GM12878 (cell line): ENCODE data around the gene ASAP2. TPM values are rescaled to one million over a fixed set of nuclear protein-coding genes. Genes with fewer than 3 reads are reported as not detected.

Source experiments
- ATAC-seq: fragments of 200-7000 bp; cut with Tn5 transposase; 3 replicates; pipeline ENCODE4 v1.9.1; 2020; ENCODE audit warnings: mild to moderate bottlenecking, moderate library complexity
- BruUV-seq: library from RNA; stranded (reverse); fragments of 400-500 nt; replicated peaks from 2 replicates; lab custom pipeline; 2021; lab: Mats Ljungman, UMichigan
- CTCF ChIA-PET: fragments of 300-600 bp; sonication (Branson Sonifier 250); formaldehyde crosslinking; extraction: SDS; loops from one replicate; lab custom pipeline; 2021; ENCODE audit warnings: inconsistent platforms; lab: Yijun Ruan, JAX
- POLR2A ChIA-PET: fragments of 350-600 bp; formaldehyde crosslinking; extraction: SDS; loops from one replicate; lab custom pipeline; 2021; ENCODE audit warnings: inconsistent platforms; lab: Charles Lee
- RAD21 ChIA-PET: fragments of 300-600 bp; sonication (Branson Sonifier 250); formaldehyde crosslinking; loops from one replicate; lab custom pipeline; 2023; ENCODE audit warnings: antibody characterized with exemption; ENCODE audit not compliant: unreplicated experiment; lab: Charles Lee
- SMC1A ChIA-PET: fragments of 300-600 bp; sonication (Branson Sonifier 250); formaldehyde crosslinking; loops from one replicate; lab custom pipeline; 2023; ENCODE audit not compliant: unreplicated experiment, uncharacterized antibody; lab: Charles Lee
- DNase-seq: peaks from one replicate; pipeline ENCODE4 v3.0.0-alpha.2; 2011; ENCODE audit warnings: low read depth, low spot score
- FAIRE-seq: peaks from 3 replicates; lab custom pipeline; 2011; peaks lifted over from hg19 to GRCh38; lab: Jason Lieb, UNC
- H2AFZ ChIP-seq: 2 replicates; pipeline ENCODE4 v1.6.0; 2011; ENCODE audit warnings: low read depth, low read length, control low read depth; ENCODE audit not compliant: control insufficient read depth
- H3K27ac ChIP-seq: 2 replicates; pipeline ENCODE4 v1.5.1; 2011; ENCODE audit warnings: control low read depth; ENCODE audit not compliant: control insufficient read depth, insufficient read depth
- H3K27me3 ChIP-seq, 2 experiments: replicated peaks in 1 of 2; 2 replicates each; pipeline versions ENCODE4 v1.6.0 to v1.6.1; 2011; ENCODE audit warnings: low read length in 1 of 2; ENCODE audit not compliant: control insufficient read depth in 2 of 2, insufficient read depth in 2 of 2
- H3K36me3 ChIP-seq, 2 experiments: 2 replicates each; pipeline ENCODE4 v1.5.1; 2011; ENCODE audit warnings: low read length in 1 of 2; ENCODE audit not compliant: control insufficient read depth in 2 of 2, insufficient read depth in 2 of 2
- H3K4me1 ChIP-seq: 2 replicates; pipeline ENCODE4 v1.6.1; 2011; ENCODE audit warnings: mild to moderate bottlenecking, low read length, moderate library complexity, mixed read lengths; ENCODE audit not compliant: control insufficient read depth, insufficient read depth
- H3K4me2 ChIP-seq: 2 replicates; pipeline ENCODE4 v1.6.0; 2011; ENCODE audit warnings: control low read depth; ENCODE audit not compliant: control insufficient read depth, insufficient read depth
- H3K4me3 ChIP-seq: fragments of 200-600 bp; sonication (generic); 2 replicates; pipeline ENCODE4 v1.5.1; 2016
- H3K79me2 ChIP-seq: 2 replicates; pipeline ENCODE4 v1.6.0; 2011; ENCODE audit warnings: low read length; ENCODE audit not compliant: control insufficient read depth, insufficient read depth
- H3K9ac ChIP-seq: 2 replicates; pipeline ENCODE4 v1.8.0; 2011; ENCODE audit warnings: low read length, control low read depth, mixed read lengths; ENCODE audit not compliant: control insufficient read depth, insufficient read depth
- H3K9me3 ChIP-seq: replicated peaks from 3 replicates; pipeline ENCODE4 v1.5.1; 2011; ENCODE audit warnings: mild to moderate bottlenecking, low read length; ENCODE audit not compliant: control insufficient read depth, insufficient read depth
- H4K20me1 ChIP-seq: 2 replicates; pipeline ENCODE4 v1.6.0; 2011; ENCODE audit not compliant: control insufficient read depth, insufficient read depth
- CUX1 ChIP-seq: IDR thresholded peaks from 2 replicates; pipeline ENCODE4 v1.6.1; 2012; ENCODE audit warnings: improper control_type of control experiment, low read depth, low read length; ENCODE audit not compliant: insufficient replicate concordance
- E2F8 ChIP-seq: fragments of 450-650 bp; IDR thresholded peaks from 2 replicates; pipeline ENCODE4 v1.6.1; 2018; ENCODE audit warnings: mild to moderate bottlenecking, low read depth, moderate library complexity; ENCODE audit not compliant: partially characterized antibody
- IRF3 ChIP-seq: fragments of 450-650 bp; IDR thresholded peaks from 2 replicates; pipeline ENCODE4 v1.6.1; 2014; ENCODE audit warnings: mild to moderate bottlenecking
- SIX5 ChIP-seq: IDR thresholded peaks from 2 replicates; pipeline ENCODE4 v1.6.1; 2011; ENCODE audit warnings: mild to moderate bottlenecking, low read depth, low read length, moderate library complexity; ENCODE audit not compliant: severe bottlenecking
- SKIL ChIP-seq: fragments of 450-650 bp; IDR thresholded peaks from 2 replicates; pipeline ENCODE4 v1.6.1; 2017; ENCODE audit warnings: mild to moderate bottlenecking, low read depth, inconsistent platforms; ENCODE audit not compliant: poor library complexity, severe bottlenecking
- SUPT20H ChIP-seq: IDR thresholded peaks from 2 replicates; pipeline ENCODE4 v1.6.1; 2011; ENCODE audit warnings: low read depth, mild to moderate bottlenecking, low read length, moderate library complexity, borderline replicate concordance; ENCODE audit not compliant: control insufficient read depth
- WGBS: methylation state at CpG from one replicate; pipeline ENCODE4 v1.1.6; 2016; ENCODE audit warnings: low lambda C conversion rate; ENCODE audit not compliant: insufficient replicate concordance, insufficient coverage; ENCODE audit errors: missing lambda C conversion rate; 5-methylcytosine and 5-hydroxymethylcytosine counted together
- in situ Hi-C: fragments of 300-500 bp; cut with MboI; formaldehyde crosslinking; loops from 9 replicates; pipeline ENCODE4 v1.14.3; 2018; ENCODE audit warnings: mixed read lengths
- intact Hi-C: fragments of 100-400 bp; cut with micrococcal nuclease; formaldehyde crosslinking; loops from one replicate; pipeline ENCODE4 v1.14.2; 2022; ENCODE audit not compliant: unreplicated experiment
- polyA plus RNA-seq, 11 experiments: library from polyadenylated mRNA; depleted of rRNA in 4 of 11; unstranded in 6 of 11; stranded (reverse) in 5 of 11; fragments of >200 nt; fragmentation: Nextera tagmentation in 4 of 11; fragmentation: Illumina TruSeq in 1 of 11; extraction: Ambion mirVana in 4 of 11; extraction: Trizol in 1 of 11; gene quantifications; 1 replicate in 1 of 11; 2 replicates in 10 of 11; pipeline versions ENCODE4 v1.2.1 to v1.2.3, GENCODE V29; 2011 to 2016; ENCODE audit warnings: inconsistent platforms in 2 of 11, missing spikeins in 2 of 11, low read depth in 1 of 11
- total RNA-seq, 4 experiments: library from RNA; depleted of rRNA in 3 of 4; stranded (reverse); fragments of >200 nt in 3 of 4; fragmentation: Illumina TruSeq in 1 of 4; extraction: Trizol in 1 of 4; gene quantifications; 2 replicates each; pipeline versions ENCODE4 v1.2.1 to v1.2.3, GENCODE V29; 2013 to 2021
- TF ChIP-seq, protein P1 (sequence below): fragments of 450-650 bp; IDR thresholded peaks from 2 replicates; pipeline ENCODE4 v1.6.1; 2017; ENCODE audit warnings: borderline replicate concordance

ASAP2 gene
- total and polyA plus RNA-seq, 10 of the 15 experiments (the other 5 are each of a cell fraction or from before 2014, with no cell fraction given) = 0.05 to 0.27 (median 0.07) TPM; not detected in 4

GRCh38 chr2:9300214-9300613, 93.6 kb downstream of the ASAP2 start (continued):
- TF ChIP-seq CUX1 = no peak
- no peak for TF ChIP-seq IRF3
- TF ChIP-seq, all 136 proteins: peak for 0

DNA sequence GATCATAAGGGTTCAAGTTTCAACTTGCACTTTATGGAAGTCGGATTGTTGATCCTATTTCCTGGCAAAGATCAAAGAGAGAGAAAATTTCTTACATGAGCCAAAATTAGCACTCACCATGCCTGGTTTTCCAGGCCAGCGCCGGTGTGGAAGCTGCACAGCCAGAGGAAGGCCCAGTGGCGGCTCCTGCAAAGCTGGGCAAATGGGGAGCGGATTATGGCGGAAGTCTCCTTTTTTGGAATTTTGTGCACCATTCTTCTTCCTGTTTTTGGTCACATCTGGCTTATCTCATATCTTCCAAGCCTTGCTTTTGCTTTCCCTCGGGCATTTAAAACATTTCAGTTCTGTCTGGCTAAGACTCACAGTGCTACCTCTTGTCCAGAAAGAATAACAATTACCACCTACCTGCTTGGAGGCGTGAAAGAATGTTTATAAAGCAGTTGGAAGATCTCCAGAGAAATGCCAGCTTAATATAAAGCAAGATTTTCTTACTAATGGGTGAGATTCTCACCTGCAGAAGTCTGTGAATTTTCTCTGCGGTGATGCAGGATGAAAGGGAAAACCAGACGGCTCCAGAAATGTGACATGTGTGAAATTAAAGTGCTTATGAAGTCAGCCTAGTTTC, 94.3 kb downstream of the ASAP2 start:
- no peak overlapping the region for H3K4me3 ChIP-seq
- H3K79me2 ChIP-seq = no peaks in the 10 kb centered on the region
- H2AFZ ChIP-seq = no peak overlapping the region
- no peak overlapping the region for H3K4me2 ChIP-seq
- intact Hi-C loops = no loop called here
- FAIRE-seq = no peak
- DNase-seq = no peak
- WGBS = 45% methylated on average over 10 of the region's 10 CpGs
- BruUV-seq = no TSS peak
- ATAC-seq = no peak
- SMC1A ChIA-PET = no interaction called here
- no peaks in the 10 kb centered on the region for H3K9me3 ChIP-seq
- RAD21 ChIA-PET = no interaction called here
- no peak overlapping the region for H3K27ac ChIP-seq
- no peaks in the 10 kb centered on the region for H3K36me3 ChIP-seq
- in situ Hi-C loops = no loop called here
- H3K9ac ChIP-seq = no peak overlapping the region
- H3K27me3 ChIP-seq = no peaks in the 10 kb centered on the region; a peak in 1 of 4 replicates
- no peaks in the 10 kb centered on the region for H4K20me1 ChIP-seq
- CTCF ChIA-PET = no interaction called here
- H3K4me1 ChIP-seq = no peaks in the 10 kb centered on the region
- POLR2A ChIA-PET = no interaction called here
- TF ChIP-seq SKIL (no peak), SIX5 (no peak), E2F8 (no peak), SUPT20H (no peak)
- TF ChIP-seq, protein P1, sequence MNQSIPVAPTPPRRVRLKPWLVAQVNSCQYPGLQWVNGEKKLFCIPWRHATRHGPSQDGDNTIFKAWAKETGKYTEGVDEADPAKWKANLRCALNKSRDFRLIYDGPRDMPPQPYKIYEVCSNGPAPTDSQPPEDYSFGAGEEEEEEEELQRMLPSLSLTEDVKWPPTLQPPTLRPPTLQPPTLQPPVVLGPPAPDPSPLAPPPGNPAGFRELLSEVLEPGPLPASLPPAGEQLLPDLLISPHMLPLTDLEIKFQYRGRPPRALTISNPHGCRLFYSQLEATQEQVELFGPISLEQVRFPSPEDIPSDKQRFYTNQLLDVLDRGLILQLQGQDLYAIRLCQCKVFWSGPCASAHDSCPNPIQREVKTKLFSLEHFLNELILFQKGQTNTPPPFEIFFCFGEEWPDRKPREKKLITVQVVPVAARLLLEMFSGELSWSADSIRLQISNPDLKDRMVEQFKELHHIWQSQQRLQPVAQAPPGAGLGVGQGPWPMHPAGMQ = no peak
